ENCODE data around the gene APOBEC3A. TPM values are rescaled to one million over a fixed set of nuclear protein-coding genes. Genes with fewer than 3 reads are reported as not detected.
A peak's percentile ranks its signal among the peaks of the same experiment; 100 is the strongest.
"Not testable (repeated sequence)": the region's sequence is repeated elsewhere in the genome, so short reads cannot be mapped to it uniquely, and the experiment has no call there.

Gene APOBEC3A
- total and polyA plus RNA-seq, 7 experiments from 2014 or later = 0.13 to 79.1 (median 15.7) TPM; not detected in 4

DNA sequence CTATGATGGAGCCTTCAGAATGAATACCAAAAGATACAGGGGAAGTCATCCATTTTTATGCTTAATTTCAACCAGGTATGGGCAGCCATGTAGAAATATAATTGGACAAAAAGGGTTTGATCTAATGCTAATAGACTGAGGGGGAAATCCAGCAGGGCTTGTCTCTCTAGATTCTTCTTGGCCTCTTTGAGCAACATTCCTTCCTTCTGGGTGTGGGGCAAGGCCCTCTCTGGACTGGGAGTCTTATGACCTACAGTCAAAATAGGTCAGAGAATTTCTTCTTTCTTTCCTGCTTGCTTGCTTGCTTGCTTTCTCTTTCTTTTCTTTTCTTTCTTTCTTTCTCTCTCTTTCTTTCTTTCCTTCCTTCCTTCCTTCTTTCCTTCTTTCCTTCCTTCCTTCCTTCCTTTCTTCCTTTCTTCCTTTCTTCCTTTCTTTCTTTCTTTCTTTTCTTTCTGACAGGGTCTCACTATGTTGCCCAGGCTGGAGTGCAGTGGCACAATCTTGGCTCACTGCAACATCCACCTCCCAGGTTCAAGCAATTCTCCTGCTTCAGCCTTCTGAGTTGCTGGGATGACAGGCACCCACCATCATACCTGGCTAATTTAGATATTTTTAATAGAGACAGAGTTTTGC, 11.6 kb upstream of the APOBEC3A start:
- H3K36me3 ChIP-seq (ENCODE audit: control insufficient read depth in 2 of 3, insufficient read depth in 3 of 3, low read length in 3 of 3); H3K27me3 ChIP-seq (ENCODE audit: control insufficient read depth in 2 of 2, insufficient read depth in 2 of 2, low read length in 2 of 2); H3K4me3 ChIP-seq (ENCODE audit: low read length); intact Hi-C loops (cut with micrococcal nuclease); H3K4me1 ChIP-seq (ENCODE audit: control insufficient read depth in 2 of 2, insufficient read depth in 2 of 2, low read length in 2 of 2); DNase-seq; CTCF ChIA-PET; H3K27ac Mint-ChIP-seq; POLR2A ChIA-PET; H3K36me3 Mint-ChIP-seq; H3K9me3 Mint-ChIP-seq; H3K9me3 ChIP-seq (ENCODE audit: control insufficient read depth in 2 of 3, low read length in 3 of 3); ATAC-seq; H3K4me3 Mint-ChIP-seq; H3K27ac ChIP-seq (ENCODE audit: low read depth, low read length): not testable (repeated sequence)
- H3K27me3 Mint-ChIP-seq = peaks cover 26 to 68% (median 56%) of the 10 kb centered on the region in 5 donors
- H3K4me1 Mint-ChIP-seq = peaks cover 16 to 43% (median 22%) of the 10 kb centered on the region in 7 donors

DNA sequence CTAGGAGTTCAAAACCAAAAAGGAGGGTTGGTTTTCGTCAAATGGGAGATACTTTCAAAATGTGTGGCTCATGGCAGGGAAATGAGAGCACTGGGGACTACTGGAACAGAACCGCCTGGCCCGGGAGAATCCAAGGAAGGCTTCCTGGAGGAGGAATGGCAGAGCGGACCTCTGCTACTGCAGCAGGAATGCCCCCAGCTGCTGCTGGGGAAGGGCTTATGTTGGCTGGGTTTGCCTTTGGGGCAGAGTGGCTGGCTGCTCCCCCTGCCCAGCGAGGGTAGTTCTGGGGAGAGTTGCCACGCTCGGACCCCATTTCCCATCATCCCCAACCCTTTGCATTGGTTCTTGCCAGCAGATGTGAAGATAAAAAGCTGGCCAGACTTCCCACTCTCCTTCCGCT, 10.6 kb upstream of the APOBEC3A start:
- H3K9me3 Mint-ChIP-seq = peaks cover 0 to 3% (median 0%) of the 10 kb centered on the region in 11 donors
- CTCF ChIA-PET = no interaction called here

DNA sequence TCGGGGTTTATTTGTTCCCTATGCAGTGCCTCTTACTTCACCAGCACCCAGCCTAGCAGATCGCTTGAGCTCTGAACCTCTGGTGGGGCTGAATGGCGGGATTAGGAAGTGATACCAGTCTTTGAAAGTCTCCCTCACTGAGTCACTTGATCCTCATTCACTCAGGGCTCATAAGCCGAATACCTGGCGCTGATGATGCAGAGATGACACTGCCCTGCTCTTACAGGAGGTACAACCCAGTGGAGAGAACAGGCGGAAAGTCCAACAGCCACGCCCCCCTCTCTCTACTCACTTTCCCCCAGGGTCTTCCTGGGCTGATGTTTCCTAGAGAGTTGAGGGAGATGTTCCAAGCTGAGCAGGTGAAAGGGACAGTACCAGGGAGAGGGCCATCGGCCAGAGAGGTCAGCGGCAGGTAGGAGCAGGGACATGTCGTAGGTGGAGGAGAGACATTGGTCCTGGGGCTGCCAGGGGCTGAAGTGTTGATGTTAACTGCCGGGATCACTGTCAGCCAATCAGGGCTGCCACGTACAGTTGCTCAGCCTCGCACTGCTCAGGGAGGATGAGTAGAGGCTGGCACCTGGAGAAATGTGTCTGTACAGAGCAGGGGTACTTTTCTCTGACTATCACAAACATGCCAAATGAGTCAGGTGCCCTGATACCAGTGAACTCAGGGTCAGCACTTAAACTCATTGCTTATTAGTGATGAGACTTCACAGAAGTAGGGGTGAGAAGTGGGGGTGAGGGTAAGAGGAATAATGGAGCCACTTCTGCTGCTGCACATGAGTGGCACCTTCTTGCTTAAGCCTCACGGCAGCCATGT, 9.9 kb upstream of the APOBEC3A start:
- Histone ChIP-seq H3K27me3 (ENCODE audit: control insufficient read depth in 2 of 2, insufficient read depth in 2 of 2, low read length in 2 of 2) (no peaks in the 10 kb centered on the region), H3K27ac (ENCODE audit: low read depth, low read length) (no peak overlapping the region), H3K36me3 (ENCODE audit: control insufficient read depth in 2 of 3, insufficient read depth in 3 of 3, low read length in 3 of 3) (no peaks in the 10 kb centered on the region), H3K4me1 (ENCODE audit: control insufficient read depth in 2 of 2, insufficient read depth in 2 of 2, low read length in 2 of 2) (no peaks in the 10 kb centered on the region), H3K4me3 (ENCODE audit: low read length) (no peak overlapping the region), H3K9me3 (ENCODE audit: control insufficient read depth in 2 of 3, low read length in 3 of 3) (no peaks in the 10 kb centered on the region)
- CTCF ChIA-PET = no interaction called here
- intact Hi-C loops (cut with micrococcal nuclease) = no loop called here
- Mint-ChIP-seq H3K4me3 (no peak overlapping the region), H3K36me3 (no peaks in the 10 kb centered on the region), H3K9me3 (peaks cover 0 to 3% (median 0%) of the 10 kb centered on the region in 11 donors), H3K4me1 (peaks cover 5 to 37% (median 10%) of the 10 kb centered on the region in 7 donors), H3K27me3 (peaks cover 26 to 62% (median 43%) of the 10 kb centered on the region in 5 donors), H3K27ac (peak overlapping the region in 2 of 9 donors; percentile 27 to 31)
- POLR2A ChIA-PET = no interaction called here
- peak; percentile 76 for ATAC-seq
- no peak for DNase-seq

More for the DNA sequence above, 10.6 kb upstream of the APOBEC3A start:
- H3K27ac Mint-ChIP-seq = no peak overlapping the region
- intact Hi-C loops (cut with micrococcal nuclease) = no loop called here
- H3K9me3 ChIP-seq (ENCODE audit: control insufficient read depth in 2 of 3, low read length in 3 of 3) = no peaks in the 10 kb centered on the region
- POLR2A ChIA-PET = no interaction called here
- peaks cover 9 to 40% (median 15%) of the 10 kb centered on the region in 7 donors for H3K4me1 Mint-ChIP-seq
- H3K4me1 ChIP-seq (ENCODE audit: control insufficient read depth in 2 of 2, insufficient read depth in 2 of 2, low read length in 2 of 2) = peaks cover 0 to 4% of the 10 kb centered on the region in 2 donors
- DNase-seq (no peak), ATAC-seq (no peak)
- no peak overlapping the region for H3K27ac ChIP-seq (ENCODE audit: low read depth, low read length)
- H3K4me3 Mint-ChIP-seq = no peak overlapping the region
- H3K36me3 Mint-ChIP-seq = peaks cover 0 to 2% (median 0%) of the 10 kb centered on the region in 5 donors
- peaks cover 0 to under 1% of the 10 kb centered on the region in 2 donors for H3K27me3 ChIP-seq (ENCODE audit: control insufficient read depth in 2 of 2, insufficient read depth in 2 of 2, low read length in 2 of 2)
- H3K27me3 Mint-ChIP-seq = peaks cover 26 to 65% (median 51%) of the 10 kb centered on the region in 5 donors
- H3K4me3 ChIP-seq (ENCODE audit: low read length) = no peak overlapping the region
- H3K36me3 ChIP-seq (ENCODE audit: control insufficient read depth in 2 of 3, insufficient read depth in 3 of 3, low read length in 3 of 3) = no peaks in the 10 kb centered on the region

DNA sequence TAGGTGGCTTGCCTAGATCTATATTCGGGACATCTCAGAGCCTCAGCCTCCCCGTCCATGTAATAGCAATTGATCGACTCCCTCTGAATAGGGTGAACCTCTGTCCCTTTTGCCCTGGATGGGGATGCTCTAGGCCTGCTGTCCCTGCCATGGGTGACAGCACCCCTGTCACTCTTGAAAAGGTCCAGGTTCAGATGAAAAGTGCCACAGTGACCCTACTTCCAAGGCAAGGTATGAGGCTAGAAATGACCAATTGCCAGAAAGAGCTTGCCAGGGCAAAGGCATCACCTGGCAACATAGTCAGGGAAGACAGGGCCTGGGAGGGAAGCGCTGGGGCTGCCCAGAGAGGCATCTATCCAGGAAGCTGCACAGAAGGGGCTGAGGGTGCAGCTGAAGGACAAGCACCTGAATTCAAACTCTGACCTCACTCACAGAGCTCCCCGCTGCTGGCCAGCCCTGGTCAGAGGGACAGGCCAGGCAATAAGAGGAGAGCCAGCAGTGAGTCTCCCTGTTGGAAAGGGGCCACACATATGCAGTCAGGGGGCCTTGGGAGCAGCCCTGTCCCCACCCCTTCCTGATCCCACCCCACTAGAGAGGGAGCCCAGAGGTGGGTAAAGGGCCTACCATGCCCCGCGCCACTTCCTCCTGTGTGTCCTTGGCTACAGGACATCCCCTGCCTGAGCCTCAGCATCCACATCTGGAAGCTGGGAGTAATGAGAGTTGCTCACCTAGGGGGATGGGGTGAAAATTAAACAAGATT, 9.0 kb upstream of the APOBEC3A start:
- Mint-ChIP-seq H3K27me3 (peaks cover 23 to 54% (median 35%) of the 10 kb centered on the region in 5 donors), H3K27ac (no peak overlapping the region), H3K4me1 (peaks cover 3 to 36% (median 4%) of the 10 kb centered on the region in 7 donors), H3K4me3 (no peak overlapping the region), H3K9me3 (peaks cover 0 to 2% (median 0%) of the 10 kb centered on the region in 11 donors), H3K36me3 (no peaks in the 10 kb centered on the region)
- no peak for DNase-seq
- ATAC-seq = no peak
- H3K36me3 ChIP-seq (ENCODE audit: control insufficient read depth in 2 of 3, insufficient read depth in 3 of 3, low read length in 3 of 3) = no peaks in the 10 kb centered on the region
- no peaks in the 10 kb centered on the region for H3K9me3 ChIP-seq (ENCODE audit: control insufficient read depth in 2 of 3, low read length in 3 of 3)
- H3K27ac ChIP-seq (ENCODE audit: low read depth, low read length) = no peak overlapping the region
- no peak overlapping the region for H3K4me3 ChIP-seq (ENCODE audit: low read length)
- no peaks in the 10 kb centered on the region for H3K27me3 ChIP-seq (ENCODE audit: control insufficient read depth in 2 of 2, insufficient read depth in 2 of 2, low read length in 2 of 2)
- CTCF ChIA-PET = no interaction called here
- no peaks in the 10 kb centered on the region for H3K4me1 ChIP-seq (ENCODE audit: control insufficient read depth in 2 of 2, insufficient read depth in 2 of 2, low read length in 2 of 2)
- POLR2A ChIA-PET = no interaction called here
- intact Hi-C loops (cut with micrococcal nuclease) = no loop called here

DNA sequence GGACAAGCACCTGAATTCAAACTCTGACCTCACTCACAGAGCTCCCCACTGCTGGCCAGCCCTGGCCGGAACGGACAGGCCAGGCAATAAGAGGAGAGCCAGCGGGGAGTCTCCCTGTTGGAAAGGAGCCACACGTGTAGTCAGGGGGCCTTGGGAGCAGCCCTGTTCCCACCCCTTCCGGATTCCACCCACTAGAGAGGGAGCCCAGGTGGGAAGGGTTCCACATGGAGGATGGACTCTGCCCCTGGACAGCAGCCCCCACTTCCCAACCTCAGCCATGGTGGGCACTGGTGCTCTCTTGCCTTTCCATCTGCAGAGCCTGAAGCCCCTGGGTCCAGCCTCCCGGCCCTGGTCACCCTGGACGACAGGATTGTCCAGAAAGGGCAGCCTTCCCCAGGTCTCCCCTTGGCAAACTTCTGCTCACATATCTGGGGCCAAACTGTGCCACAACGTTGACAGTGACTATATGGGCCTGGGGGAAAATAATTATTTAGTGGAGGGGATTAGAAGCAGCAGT, 7.5 kb upstream of the APOBEC3A start:
- peaks cover 20 to 40% (median 30%) of the 10 kb centered on the region in 5 donors for H3K27me3 Mint-ChIP-seq
- H3K9me3 Mint-ChIP-seq = no peaks in the 10 kb centered on the region
- Histone ChIP-seq H3K27ac (ENCODE audit: low read depth, low read length) (no peak overlapping the region), H3K27me3 (ENCODE audit: control insufficient read depth in 2 of 2, insufficient read depth in 2 of 2, low read length in 2 of 2) (no peaks in the 10 kb centered on the region), H3K4me1 (ENCODE audit: control insufficient read depth in 2 of 2, insufficient read depth in 2 of 2, low read length in 2 of 2) (no peaks in the 10 kb centered on the region), H3K4me3 (ENCODE audit: low read length) (no peak overlapping the region), H3K36me3 (ENCODE audit: control insufficient read depth in 2 of 3, insufficient read depth in 3 of 3, low read length in 3 of 3) (no peaks in the 10 kb centered on the region), H3K9me3 (ENCODE audit: control insufficient read depth in 2 of 3, low read length in 3 of 3) (no peaks in the 10 kb centered on the region)
- intact Hi-C loops (cut with micrococcal nuclease) = no loop called here
- ChIA-PET POLR2A (no interaction called here), CTCF (interaction anchor here (0.6 kb wide), 2 partner anchors 11 to 53 kb away, joined by 3 read pairs; no protein-coding TSS in a partner anchor)
- no peak overlapping the region for H3K4me3 Mint-ChIP-seq
- no peaks in the 10 kb centered on the region for H3K36me3 Mint-ChIP-seq
- H3K27ac Mint-ChIP-seq = peak overlapping the region in 1 of 9 donors; percentile 29
- peaks cover 0 to 42% (median 0%) of the 10 kb centered on the region in 7 donors for H3K4me1 Mint-ChIP-seq
- no peak for DNase-seq
- ATAC-seq = no peak

DNA sequence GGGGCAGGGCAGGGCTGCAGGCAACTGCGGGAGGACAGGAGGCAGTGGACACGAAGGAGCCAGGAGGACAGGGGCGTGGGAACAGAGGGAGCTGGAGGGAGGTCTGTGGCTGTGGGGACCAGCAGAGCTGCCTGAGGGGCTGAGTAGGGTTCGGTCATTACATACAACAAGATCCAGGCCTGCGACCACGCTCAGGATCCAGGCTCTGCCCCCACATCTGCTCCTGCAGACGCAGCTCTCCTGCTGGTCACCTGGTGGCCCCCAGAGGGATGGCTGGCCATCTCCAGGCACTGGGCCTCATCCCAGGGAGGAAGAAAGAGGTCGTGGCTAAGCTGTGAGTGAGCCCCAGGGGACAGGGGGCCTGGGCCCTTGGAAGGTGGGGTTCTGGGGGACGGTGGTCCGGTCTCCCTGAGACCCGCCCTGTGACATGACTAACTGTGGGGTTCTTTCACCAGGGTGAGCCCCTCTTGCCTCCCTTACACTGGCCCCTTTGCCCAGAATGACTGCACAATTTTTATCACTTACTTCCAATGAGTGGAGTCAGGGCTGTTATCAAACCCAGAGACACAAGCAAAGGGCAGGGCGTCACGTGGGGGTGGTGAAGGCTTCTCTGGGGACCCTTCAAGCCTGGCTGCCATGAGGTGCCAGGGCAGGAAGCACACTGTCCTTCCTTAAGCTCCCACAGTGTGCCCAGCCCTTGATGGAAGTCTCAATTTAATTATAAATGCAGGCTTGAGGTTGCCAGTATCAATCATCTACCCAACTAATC, 6.7 kb upstream of the APOBEC3A start:
- Histone ChIP-seq H3K36me3 (ENCODE audit: control insufficient read depth in 2 of 3, insufficient read depth in 3 of 3, low read length in 3 of 3) (no peaks in the 10 kb centered on the region), H3K9me3 (ENCODE audit: control insufficient read depth in 2 of 3, low read length in 3 of 3) (no peaks in the 10 kb centered on the region), H3K4me3 (ENCODE audit: low read length) (no peak overlapping the region), H3K27ac (ENCODE audit: low read depth, low read length) (no peak overlapping the region), H3K4me1 (ENCODE audit: control insufficient read depth in 2 of 2, insufficient read depth in 2 of 2, low read length in 2 of 2) (no peaks in the 10 kb centered on the region), H3K27me3 (ENCODE audit: control insufficient read depth in 2 of 2, insufficient read depth in 2 of 2, low read length in 2 of 2) (no peaks in the 10 kb centered on the region)
- no peak for DNase-seq
- ATAC-seq = no peak
- ChIA-PET POLR2A (no interaction called here), CTCF (interaction anchor here (0.6 kb wide), 1 partner anchor 12 kb away, joined by 3 read pairs; no protein-coding TSS in a partner anchor)
- H3K27me3 Mint-ChIP-seq = peaks cover 16 to 33% (median 25%) of the 10 kb centered on the region in 5 donors
- intact Hi-C loops (cut with micrococcal nuclease) = no loop called here
- no peak overlapping the region for H3K27ac Mint-ChIP-seq
- no peaks in the 10 kb centered on the region for H3K36me3 Mint-ChIP-seq
- no peaks in the 10 kb centered on the region for H3K9me3 Mint-ChIP-seq
- H3K4me1 Mint-ChIP-seq = peaks cover 0 to 45% (median 0%) of the 10 kb centered on the region in 7 donors
- no peak overlapping the region for H3K4me3 Mint-ChIP-seq
